GM12878 (cell line): Measurements from ENCODE around the gene LRGUK. TPM values are rescaled to one million over a fixed set of nuclear protein-coding genes. Genes with fewer than 3 reads are reported as not detected.

Experiments
- ATF7 ChIP-seq: fragments of 450-650 bp; IDR thresholded peaks from 2 replicates; pipeline ENCODE4 v1.6.1; 2016; ENCODE audit warnings: low read depth, mild to moderate bottlenecking
- CHD1 ChIP-seq: IDR thresholded peaks from 2 replicates; pipeline ENCODE4 v1.6.1; 2012; ENCODE audit warnings: low read depth, low read length, improper control_type of control experiment
- DPF2 ChIP-seq: fragments of 450-650 bp; IDR thresholded peaks from 2 replicates; pipeline ENCODE4 v1.6.1; 2017; ENCODE audit warnings: mild to moderate bottlenecking
- HCFC1 ChIP-seq: fragments of 150-350 bp; IDR thresholded peaks from 2 replicates; pipeline ENCODE4 v1.6.1; 2014; ENCODE audit warnings: low read length
- IKZF1 ChIP-seq: fragments of 450-650 bp; conservative IDR thresholded peaks from 2 replicates; pipeline ENCODE4 v1.6.1; 2017; ENCODE audit warnings: antibody characterized with exemption, mild to moderate bottlenecking
- JUNB ChIP-seq: IDR thresholded peaks from 2 replicates; pipeline ENCODE4 v1.6.1; 2016; ENCODE audit warnings: antibody characterized with exemption, mild to moderate bottlenecking
- NR2C1 ChIP-seq: fragments of 450-650 bp; IDR thresholded peaks from 2 replicates; pipeline ENCODE4 v1.6.1; 2017; ENCODE audit warnings: antibody characterized with exemption, mild to moderate bottlenecking, moderate library complexity
- POLR2AphosphoS2 ChIP-seq: IDR thresholded peaks from 2 replicates; pipeline ENCODE4 v1.6.1; 2011; ENCODE audit warnings: low read depth, mild to moderate bottlenecking, low read length, improper control_type of control experiment, moderate library complexity
- SIX5 ChIP-seq: IDR thresholded peaks from 2 replicates; pipeline ENCODE4 v1.6.1; 2011; ENCODE audit warnings: mild to moderate bottlenecking, low read depth, low read length, moderate library complexity; ENCODE audit not compliant: severe bottlenecking
- SMC3 ChIP-seq: IDR thresholded peaks from 2 replicates; pipeline ENCODE4 v1.6.1; 2011; ENCODE audit warnings: low read length, improper control_type of control experiment, borderline replicate concordance
- SREBF2 ChIP-seq: IDR thresholded peaks from 2 replicates; pipeline ENCODE4 v1.6.1; 2012; ENCODE audit warnings: mild to moderate bottlenecking, low read length
- SUPT20H ChIP-seq: IDR thresholded peaks from 2 replicates; pipeline ENCODE4 v1.6.1; 2011; ENCODE audit warnings: low read depth, mild to moderate bottlenecking, low read length, moderate library complexity, borderline replicate concordance; ENCODE audit not compliant: control insufficient read depth
- SUZ12 ChIP-seq: fragments of 200-600 bp; sonication (generic); IDR thresholded peaks from one replicate; pipeline ENCODE4 v1.6.1; 2018; ENCODE audit warnings: antibody characterized with exemption, mild to moderate bottlenecking; ENCODE audit not compliant: unreplicated experiment
- WRNIP1 ChIP-seq: IDR thresholded peaks from 2 replicates; pipeline ENCODE4 v1.6.1; 2011; ENCODE audit warnings: low read depth, low read length, improper control_type of control experiment, borderline replicate concordance
- YY1 ChIP-seq: IDR thresholded peaks from 2 replicates; pipeline ENCODE4 v1.6.1; 2011; ENCODE audit warnings: low read depth, mild to moderate bottlenecking, low read length
- polyA plus RNA-seq, 11 experiments: library from polyadenylated mRNA; depleted of rRNA in 4 of 11; unstranded in 6 of 11; stranded (reverse) in 5 of 11; fragments of >200 nt; fragmentation: Nextera tagmentation in 4 of 11; fragmentation: Illumina TruSeq in 1 of 11; extraction: Ambion mirVana in 4 of 11; extraction: Trizol in 1 of 11; gene quantifications; 1 replicate in 1 of 11; 2 replicates in 10 of 11; pipeline versions ENCODE4 v1.2.1 to v1.2.3, GENCODE V29; 2011 to 2016; ENCODE audit warnings: inconsistent platforms in 2 of 11, missing spikeins in 2 of 11, low read depth in 1 of 11
- total RNA-seq, 4 experiments: library from RNA; depleted of rRNA in 3 of 4; stranded (reverse); fragments of >200 nt in 3 of 4; fragmentation: Illumina TruSeq in 1 of 4; extraction: Trizol in 1 of 4; gene quantifications; 2 replicates each; pipeline versions ENCODE4 v1.2.1 to v1.2.3, GENCODE V29; 2013 to 2021
- TF ChIP-seq, protein P1 (sequence below): fragments of 450-650 bp; conservative IDR thresholded peaks from 2 replicates; pipeline ENCODE4 v1.6.1; 2017; ENCODE audit warnings: mild to moderate bottlenecking, moderate library complexity
- TF ChIP-seq, protein P2 (sequence below): fragments of 150-350 bp; IDR thresholded peaks from 2 replicates; pipeline ENCODE4 v1.6.1; 2016; ENCODE audit warnings: low read depth, low read length
- TF ChIP-seq, protein P3 (sequence below): fragments of 450-650 bp; IDR thresholded peaks from 2 replicates; pipeline ENCODE4 v1.6.1; 2016; ENCODE audit warnings: mild to moderate bottlenecking, moderate library complexity, borderline replicate concordance

Gene LRGUK
- total and polyA plus RNA-seq, 10 of the 15 experiments (the other 5 are each of a cell fraction or from before 2014, with no cell fraction given) = 0.04 to 0.14 (median 0.08) TPM; not detected in 3

DNA sequence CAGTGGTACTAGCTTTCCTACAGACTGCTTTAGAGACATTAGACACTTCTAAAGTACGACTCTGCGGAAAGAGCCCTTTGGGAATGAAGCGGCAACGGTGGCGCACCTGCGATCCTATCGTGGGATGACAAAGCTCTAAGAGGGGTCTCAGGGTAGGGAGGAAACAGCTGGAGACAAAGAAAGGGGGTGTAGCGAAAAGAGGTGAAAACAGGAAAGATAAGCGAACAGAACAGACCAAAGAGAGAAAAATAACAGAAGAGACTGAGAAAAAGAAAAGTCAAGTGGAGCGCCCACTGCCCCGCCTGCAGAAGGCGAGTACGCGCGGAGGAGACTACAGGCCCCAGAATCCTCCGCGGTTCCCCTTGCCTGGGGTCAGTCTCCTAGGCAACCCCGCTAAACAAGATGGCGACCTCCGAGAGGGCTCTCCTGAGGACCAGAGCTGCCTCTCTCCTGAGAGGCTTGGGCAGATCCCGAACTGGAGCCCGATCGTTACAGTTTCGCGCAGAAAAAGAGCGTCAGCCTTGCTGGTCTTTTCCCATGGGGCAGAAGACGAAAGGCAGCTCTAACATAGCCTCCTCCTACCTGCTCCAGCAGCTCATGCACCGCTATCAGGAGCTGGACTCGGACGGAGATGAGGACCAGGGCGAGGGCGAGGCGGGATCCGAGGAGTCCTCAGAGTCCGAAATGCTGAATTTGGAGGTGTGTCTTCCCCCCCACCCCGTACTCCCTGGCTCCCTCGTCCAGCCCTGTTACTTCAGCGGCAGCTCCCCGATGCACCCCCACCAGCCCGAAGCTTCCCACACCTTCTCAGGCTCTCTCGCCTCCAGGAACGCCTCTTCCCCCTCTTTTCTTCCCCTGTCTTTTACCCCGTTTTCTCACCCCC, at the start of gene LRGUK (continued):
- peak; percentile 89 for TF ChIP-seq SIX5
- TF ChIP-seq ATF7 = no peak
- TF ChIP-seq NR2C1 = peak; percentile 95
- TF ChIP-seq SUPT20H = no peak
- no peak for TF ChIP-seq JUNB
- TF ChIP-seq, protein P1, sequence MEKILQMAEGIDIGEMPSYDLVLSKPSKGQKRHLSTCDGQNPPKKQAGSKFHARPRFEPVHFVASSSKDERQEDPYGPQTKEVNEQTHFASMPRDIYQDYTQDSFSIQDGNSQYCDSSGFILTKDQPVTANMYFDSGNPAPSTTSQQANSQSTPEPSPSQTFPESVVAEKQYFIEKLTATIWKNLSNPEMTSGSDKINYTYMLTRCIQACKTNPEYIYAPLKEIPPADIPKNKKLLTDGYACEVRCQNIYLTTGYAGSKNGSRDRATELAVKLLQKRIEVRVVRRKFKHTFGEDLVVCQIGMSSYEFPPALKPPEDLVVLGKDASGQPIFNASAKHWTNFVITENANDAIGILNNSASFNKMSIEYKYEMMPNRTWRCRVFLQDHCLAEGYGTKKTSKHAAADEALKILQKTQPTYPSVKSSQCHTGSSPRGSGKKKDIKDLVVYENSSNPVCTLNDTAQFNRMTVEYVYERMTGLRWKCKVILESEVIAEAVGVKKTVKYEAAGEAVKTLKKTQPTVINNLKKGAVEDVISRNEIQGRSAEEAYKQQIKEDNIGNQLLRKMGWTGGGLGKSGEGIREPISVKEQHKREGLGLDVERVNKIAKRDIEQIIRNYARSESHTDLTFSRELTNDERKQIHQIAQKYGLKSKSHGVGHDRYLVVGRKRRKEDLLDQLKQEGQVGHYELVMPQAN = 0 out of 2 replicates have a peak, but pooled peaks have one; percentile 49
- peak; percentile 65 for TF ChIP-seq IKZF1
- no peak for TF ChIP-seq SUZ12
- no peak for TF ChIP-seq WRNIP1
- TF ChIP-seq, protein P2, sequence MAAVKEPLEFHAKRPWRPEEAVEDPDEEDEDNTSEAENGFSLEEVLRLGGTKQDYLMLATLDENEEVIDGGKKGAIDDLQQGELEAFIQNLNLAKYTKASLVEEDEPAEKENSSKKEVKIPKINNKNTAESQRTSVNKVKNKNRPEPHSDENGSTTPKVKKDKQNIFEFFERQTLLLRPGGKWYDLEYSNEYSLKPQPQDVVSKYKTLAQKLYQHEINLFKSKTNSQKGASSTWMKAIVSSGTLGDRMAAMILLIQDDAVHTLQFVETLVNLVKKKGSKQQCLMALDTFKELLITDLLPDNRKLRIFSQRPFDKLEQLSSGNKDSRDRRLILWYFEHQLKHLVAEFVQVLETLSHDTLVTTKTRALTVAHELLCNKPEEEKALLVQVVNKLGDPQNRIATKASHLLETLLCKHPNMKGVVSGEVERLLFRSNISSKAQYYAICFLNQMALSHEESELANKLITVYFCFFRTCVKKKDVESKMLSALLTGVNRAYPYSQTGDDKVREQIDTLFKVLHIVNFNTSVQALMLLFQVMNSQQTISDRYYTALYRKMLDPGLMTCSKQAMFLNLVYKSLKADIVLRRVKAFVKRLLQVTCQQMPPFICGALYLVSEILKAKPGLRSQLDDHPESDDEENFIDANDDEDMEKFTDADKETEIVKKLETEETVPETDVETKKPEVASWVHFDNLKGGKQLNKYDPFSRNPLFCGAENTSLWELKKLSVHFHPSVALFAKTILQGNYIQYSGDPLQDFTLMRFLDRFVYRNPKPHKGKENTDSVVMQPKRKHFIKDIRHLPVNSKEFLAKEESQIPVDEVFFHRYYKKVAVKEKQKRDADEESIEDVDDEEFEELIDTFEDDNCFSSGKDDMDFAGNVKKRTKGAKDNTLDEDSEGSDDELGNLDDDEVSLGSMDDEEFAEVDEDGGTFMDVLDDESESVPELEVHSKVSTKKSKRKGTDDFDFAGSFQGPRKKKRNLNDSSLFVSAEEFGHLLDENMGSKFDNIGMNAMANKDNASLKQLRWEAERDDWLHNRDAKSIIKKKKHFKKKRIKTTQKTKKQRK = no peak
- no peak for TF ChIP-seq DPF2
- no peak for TF ChIP-seq CHD1
- peak; percentile 99 for TF ChIP-seq YY1
- TF ChIP-seq HCFC1 = peak; percentile 90
- no peak for TF ChIP-seq POLR2AphosphoS2
- no peak for TF ChIP-seq SMC3
- TF ChIP-seq, protein P3, sequence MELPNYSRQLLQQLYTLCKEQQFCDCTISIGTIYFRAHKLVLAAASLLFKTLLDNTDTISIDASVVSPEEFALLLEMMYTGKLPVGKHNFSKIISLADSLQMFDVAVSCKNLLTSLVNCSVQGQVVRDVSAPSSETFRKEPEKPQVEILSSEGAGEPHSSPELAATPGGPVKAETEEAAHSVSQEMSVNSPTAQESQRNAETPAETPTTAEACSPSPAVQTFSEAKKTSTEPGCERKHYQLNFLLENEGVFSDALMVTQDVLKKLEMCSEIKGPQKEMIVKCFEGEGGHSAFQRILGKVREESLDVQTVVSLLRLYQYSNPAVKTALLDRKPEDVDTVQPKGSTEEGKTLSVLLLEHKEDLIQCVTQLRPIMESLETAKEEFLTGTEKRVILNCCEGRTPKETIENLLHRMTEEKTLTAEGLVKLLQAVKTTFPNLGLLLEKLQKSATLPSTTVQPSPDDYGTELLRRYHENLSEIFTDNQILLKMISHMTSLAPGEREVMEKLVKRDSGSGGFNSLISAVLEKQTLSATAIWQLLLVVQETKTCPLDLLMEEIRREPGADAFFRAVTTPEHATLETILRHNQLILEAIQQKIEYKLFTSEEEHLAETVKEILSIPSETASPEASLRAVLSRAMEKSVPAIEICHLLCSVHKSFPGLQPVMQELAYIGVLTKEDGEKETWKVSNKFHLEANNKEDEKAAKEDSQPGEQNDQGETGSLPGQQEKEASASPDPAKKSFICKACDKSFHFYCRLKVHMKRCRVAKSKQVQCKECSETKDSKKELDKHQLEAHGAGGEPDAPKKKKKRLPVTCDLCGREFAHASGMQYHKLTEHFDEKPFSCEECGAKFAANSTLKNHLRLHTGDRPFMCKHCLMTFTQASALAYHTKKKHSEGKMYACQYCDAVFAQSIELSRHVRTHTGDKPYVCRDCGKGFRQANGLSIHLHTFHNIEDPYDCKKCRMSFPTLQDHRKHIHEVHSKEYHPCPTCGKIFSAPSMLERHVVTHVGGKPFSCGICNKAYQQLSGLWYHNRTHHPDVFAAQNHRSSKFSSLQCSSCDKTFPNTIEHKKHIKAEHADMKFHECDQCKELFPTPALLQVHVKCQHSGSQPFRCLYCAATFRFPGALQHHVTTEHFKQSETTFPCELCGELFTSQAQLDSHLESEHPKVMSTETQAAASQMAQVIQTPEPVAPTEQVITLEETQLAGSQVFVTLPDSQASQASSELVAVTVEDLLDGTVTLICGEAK = peak; percentile 35; the same call in 1 of the 2 replicates
- TF ChIP-seq SREBF2 = no peak
